Smooth muscle cell (in vitro differentiated cells): ENCODE measurements around the gene DGKB. TPM values are rescaled to one million over a fixed set of nuclear protein-coding genes. Genes with fewer than 3 reads are reported as not detected.

Experiments used
- DNase-seq: peaks from one replicate; lab custom pipeline; 2025; ENCODE audit not compliant: unreplicated experiment; lab: John Stamatoyannopoulos, UW
- H2AFZ ChIP-seq: fragments of 200-600 bp; sonication (generic); 2 replicates; pipeline ENCODE4 v1.6.0; 2016; ENCODE audit warnings: antibody characterized with exemption, low read depth, mild to moderate bottlenecking
- H3F3A ChIP-seq: fragments of 200-600 bp; sonication (generic); 2 replicates; pipeline ENCODE4 v1.6.0; 2017; ENCODE audit warnings: antibody characterized with exemption, low read depth
- H3K27ac ChIP-seq: fragments of 200-600 bp; sonication (generic); 2 replicates; pipeline ENCODE4 v1.5.1; 2016; ENCODE audit warnings: low read depth, mild to moderate bottlenecking
- H3K27me3 ChIP-seq: fragments of 200-600 bp; sonication (generic); 2 replicates; pipeline ENCODE4 v1.6.1; 2016; ENCODE audit warnings: low read depth, mild to moderate bottlenecking
- H3K36me3 ChIP-seq: fragments of 200-600 bp; sonication (generic); 2 replicates; pipeline ENCODE4 v1.5.1; 2016; ENCODE audit warnings: low read depth
- H3K4me1 ChIP-seq: fragments of 200-600 bp; sonication (generic); 2 replicates; pipeline ENCODE4 v1.5.1; 2016; ENCODE audit warnings: low read depth
- H3K4me2 ChIP-seq: fragments of 200-600 bp; sonication (generic); 2 replicates; pipeline ENCODE4 v1.6.0; 2016; ENCODE audit warnings: mild to moderate bottlenecking
- H3K4me3 ChIP-seq: fragments of 200-600 bp; sonication (generic); 2 replicates; pipeline ENCODE4 v1.5.1; 2016; ENCODE audit warnings: mild to moderate bottlenecking
- H3K79me2 ChIP-seq: fragments of 200-600 bp; sonication (generic); 2 replicates; pipeline ENCODE4 v1.6.0; 2016; ENCODE audit warnings: low read depth, mild to moderate bottlenecking
- H3K9ac ChIP-seq: fragments of 200-600 bp; sonication (generic); 2 replicates; pipeline ENCODE4 v1.6.0; 2016; ENCODE audit warnings: low read depth
- H3K9me3 ChIP-seq: fragments of 200-600 bp; sonication (generic); replicated peaks from 2 replicates; pipeline ENCODE4 v1.5.1; 2016; ENCODE audit warnings: low read depth
- H4K20me1 ChIP-seq: fragments of 200-600 bp; sonication (generic); 2 replicates; pipeline ENCODE4 v1.6.0; 2016; ENCODE audit warnings: low read depth
- WGBS: methylation state at CpG from one replicate; pipeline ENCODE4 v1.1.7; 2016; ENCODE audit warnings: low lambda C conversion rate; 5-methylcytosine and 5-hydroxymethylcytosine counted together
- polyA plus RNA-seq: library from polyadenylated mRNA; unstranded; fragments of >200 nt; fragmentation: Nextera tagmentation; extraction: Ambion mirVana; gene quantifications from 2 replicates; pipeline ENCODE4 v1.2.1, GENCODE V29; 2016
- total RNA-seq: library from RNA; depleted of rRNA; stranded (reverse); fragments of >200 nt; gene quantifications from 2 replicates; pipeline ENCODE4 v1.2.3, GENCODE V29; 2014
- TF ChIP-seq, protein P1 (sequence below): fragments of 200-600 bp; sonication (generic); IDR thresholded peaks from 2 replicates; pipeline ENCODE4 v1.5.1; 2017; ENCODE audit warnings: borderline replicate concordance, mild to moderate bottlenecking, antibody characterized with exemption; ENCODE audit not compliant: insufficient read depth, poor library complexity, severe bottlenecking

The DGKB gene
- total and polyA plus RNA-seq, 2 experiments from 2014 or later, result not detected

DNA sequence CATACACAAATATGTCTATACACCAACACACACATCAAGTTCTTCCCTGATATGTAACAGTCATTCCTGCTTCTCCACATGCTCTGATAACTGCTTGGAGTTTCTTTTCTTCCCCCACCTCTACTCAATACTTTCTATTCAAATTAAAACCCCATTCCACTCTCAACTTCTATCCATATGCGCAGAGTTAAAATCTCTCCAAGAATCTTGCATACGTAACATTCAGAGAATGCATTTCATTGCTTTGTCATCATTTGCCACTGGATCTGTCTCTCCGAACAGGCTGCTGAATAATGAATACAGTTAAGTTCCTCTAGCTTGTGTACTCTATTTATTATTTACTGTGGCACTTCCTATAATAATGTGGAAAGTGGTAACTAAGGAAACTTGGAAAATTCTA is 68.8 kb downstream of the DGKB start:
- TF ChIP-seq, protein P1, sequence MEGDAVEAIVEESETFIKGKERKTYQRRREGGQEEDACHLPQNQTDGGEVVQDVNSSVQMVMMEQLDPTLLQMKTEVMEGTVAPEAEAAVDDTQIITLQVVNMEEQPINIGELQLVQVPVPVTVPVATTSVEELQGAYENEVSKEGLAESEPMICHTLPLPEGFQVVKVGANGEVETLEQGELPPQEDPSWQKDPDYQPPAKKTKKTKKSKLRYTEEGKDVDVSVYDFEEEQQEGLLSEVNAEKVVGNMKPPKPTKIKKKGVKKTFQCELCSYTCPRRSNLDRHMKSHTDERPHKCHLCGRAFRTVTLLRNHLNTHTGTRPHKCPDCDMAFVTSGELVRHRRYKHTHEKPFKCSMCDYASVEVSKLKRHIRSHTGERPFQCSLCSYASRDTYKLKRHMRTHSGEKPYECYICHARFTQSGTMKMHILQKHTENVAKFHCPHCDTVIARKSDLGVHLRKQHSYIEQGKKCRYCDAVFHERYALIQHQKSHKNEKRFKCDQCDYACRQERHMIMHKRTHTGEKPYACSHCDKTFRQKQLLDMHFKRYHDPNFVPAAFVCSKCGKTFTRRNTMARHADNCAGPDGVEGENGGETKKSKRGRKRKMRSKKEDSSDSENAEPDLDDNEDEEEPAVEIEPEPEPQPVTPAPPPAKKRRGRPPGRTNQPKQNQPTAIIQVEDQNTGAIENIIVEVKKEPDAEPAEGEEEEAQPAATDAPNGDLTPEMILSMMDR, result no peak
- WGBS, result 74% methylated on average over 3 of the region's 3 CpGs
- no peaks in the 10 kb centered on the region for H3K36me3 ChIP-seq
- peaks cover 5% of the 10 kb centered on the region for H3K4me1 ChIP-seq
- no peaks in the 10 kb centered on the region for H3K9me3 ChIP-seq
- H3F3A ChIP-seq, result no peaks in the 10 kb centered on the region
- H2AFZ ChIP-seq, result no peak overlapping the region
- no peaks in the 10 kb centered on the region for H3K79me2 ChIP-seq
- no peaks in the 10 kb centered on the region for H3K27me3 ChIP-seq
- H3K9ac ChIP-seq, result no peak overlapping the region
- no peak overlapping the region for H3K4me2 ChIP-seq
- H3K27ac ChIP-seq, result no peak overlapping the region
- H3K4me3 ChIP-seq, result no peak overlapping the region
- H4K20me1 ChIP-seq, result no peaks in the 10 kb centered on the region
- no peak for DNase-seq

GRCh38 chr7:14828053-14828452 is 74.5 kb downstream of the DGKB start:
- no peaks in the 10 kb centered on the region for H3K9me3 ChIP-seq
- H3K4me2 ChIP-seq, result no peak overlapping the region
- H3K9ac ChIP-seq, result no peak overlapping the region
- TF ChIP-seq, protein P1, result no peak
- H3K79me2 ChIP-seq, result no peaks in the 10 kb centered on the region
- no peak overlapping the region for H2AFZ ChIP-seq
- 88% methylated on average over 2 of the region's 2 CpGs for WGBS
- no peaks in the 10 kb centered on the region for H3F3A ChIP-seq
- H3K4me1 ChIP-seq, result no peaks in the 10 kb centered on the region
- no peaks in the 10 kb centered on the region for H3K36me3 ChIP-seq
- no peaks in the 10 kb centered on the region for H3K27me3 ChIP-seq
- no peak for DNase-seq
- no peak overlapping the region for H3K27ac ChIP-seq
- H3K4me3 ChIP-seq, result no peak overlapping the region
- no peaks in the 10 kb centered on the region for H4K20me1 ChIP-seq

DNA sequence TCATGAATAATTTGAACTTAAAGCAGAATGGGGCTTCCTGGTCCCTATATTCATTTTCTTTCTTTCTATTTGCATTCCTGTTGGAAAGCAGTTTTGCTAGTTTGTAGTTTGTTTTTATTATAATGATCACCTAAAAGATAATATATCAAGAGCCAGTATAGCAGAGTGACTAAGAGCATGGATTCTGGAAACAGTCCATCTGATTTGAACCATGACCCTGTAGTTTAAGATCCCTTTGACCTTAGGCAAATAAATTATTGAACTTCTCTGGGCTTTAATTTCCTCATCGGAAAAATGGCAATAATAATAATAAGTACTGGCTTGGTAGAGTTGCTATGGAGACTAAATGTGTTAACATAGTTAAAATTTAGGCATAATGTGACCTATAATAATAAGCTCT is 76.1 kb downstream of the DGKB start:
- Histone ChIP-seq H3K27ac (no peak overlapping the region), H3K4me3 (no peak overlapping the region), H3K9ac (no peak overlapping the region), H3K9me3 (no peaks in the 10 kb centered on the region), H4K20me1 (no peaks in the 10 kb centered on the region), H2AFZ (no peak overlapping the region), H3F3A (no peaks in the 10 kb centered on the region), H3K27me3 (no peaks in the 10 kb centered on the region), H3K4me2 (no peak overlapping the region), H3K79me2 (no peaks in the 10 kb centered on the region), H3K4me1 (no peaks in the 10 kb centered on the region), H3K36me3 (no peaks in the 10 kb centered on the region)
- TF ChIP-seq, protein P1, result no peak
- DNase-seq, result no peak
- whole genome bisulfite sequencing, result 87% methylated on average over 1 of the region's 1 CpG

- Histone ChIP-seq H3K79me2 (no peaks in the 10 kb centered on the region), H3K27ac (no peak overlapping the region), H3F3A (no peaks in the 10 kb centered on the region), H3K4me2 (no peak overlapping the region), H4K20me1 (no peaks in the 10 kb centered on the region), H3K4me1 (no peaks in the 10 kb centered on the region), H3K36me3 (no peaks in the 10 kb centered on the region), H2AFZ (no peak overlapping the region), H3K9me3 (no peaks in the 10 kb centered on the region), H3K9ac (no peak overlapping the region), H3K27me3 (no peaks in the 10 kb centered on the region), H3K4me3 (no peak overlapping the region)
- TF ChIP-seq, protein P1, result no peak
- no peak for DNase-seq
- 79% methylated on average over 8 of the region's 8 CpGs for WGBS
Measured at GRCh38 chr7:14825912-14826311, 76.6 kb downstream of the DGKB start.
